Endothelial cell of umbilical vein (primary cell): Measurements from ENCODE around the gene NOP10. TPM values are rescaled to one million over a fixed set of nuclear protein-coding genes. Genes with fewer than 3 reads are reported as not detected.

Experiments used
- BruUV-seq: library from RNA; stranded (reverse); fragments of 400-500 nt; replicated peaks from 2 replicates; lab custom pipeline; 2021; lab: Mats Ljungman, UMichigan
- CTCF ChIA-PET: fragments of 300-600, 350-600 bp; sonication (Branson Sonifier 250); formaldehyde crosslinking; loops from one replicate; lab custom pipeline; 2021; ENCODE audit warnings: antibody characterized with exemption, inconsistent platforms; lab: Charles Lee
- POLR2A ChIA-PET: fragments of 300-600, 350-600 bp; sonication (Branson Sonifier 250); formaldehyde crosslinking; loops from one replicate; lab custom pipeline; 2021; ENCODE audit warnings: antibody characterized with exemption, inconsistent platforms; lab: Charles Lee
- DNase-seq: peaks from one replicate; pipeline ENCODE4 v3.0.0-alpha.2; 2011; ENCODE audit warnings: low read depth, low spot score
- FAIRE-seq: peaks from 2 replicates; lab custom pipeline; 2011; peaks lifted over from hg19 to GRCh38; lab: Jason Lieb, UNC
- H2AFZ ChIP-seq: 2 replicates; pipeline ENCODE4 v1.6.0; 2012; ENCODE audit warnings: low read depth, low read length, control low read depth, inconsistent platforms
- H3K27ac ChIP-seq: 2 replicates; pipeline ENCODE4 v1.5.1; 2011; ENCODE audit warnings: low read depth, mild to moderate bottlenecking, control low read depth, low read length, moderate library complexity; ENCODE audit not compliant: insufficient read depth
- H3K27me3 ChIP-seq, 2 experiments: 2 replicates each; pipeline versions ENCODE4 v1.6.0 to v1.6.1; 2011; ENCODE audit warnings: low read length in 2 of 2, mixed read lengths in 1 of 2; ENCODE audit not compliant: control insufficient read depth in 2 of 2, insufficient read depth in 2 of 2
- H3K36me3 ChIP-seq, 2 experiments: 2 replicates in 1 of 2; 3 replicates in 1 of 2; pipeline ENCODE4 v1.5.1; 2011; ENCODE audit warnings: low read length in 2 of 2, mild to moderate bottlenecking in 1 of 2, moderate library complexity in 1 of 2; ENCODE audit not compliant: control insufficient read depth in 2 of 2, insufficient read depth in 2 of 2; ENCODE audit errors: extremely low read depth in 1 of 2
- H3K4me1 ChIP-seq: 3 replicates; pipeline ENCODE4 v1.5.1; 2011; ENCODE audit warnings: mild to moderate bottlenecking, low read length; ENCODE audit not compliant: control insufficient read depth, insufficient read depth; ENCODE audit errors: extremely low read depth
- H3K4me2 ChIP-seq: 2 replicates; pipeline ENCODE4 v1.6.1; 2011; ENCODE audit warnings: low read length, control low read depth, mixed read lengths; ENCODE audit not compliant: insufficient read depth
- H3K4me3 ChIP-seq, 3 experiments: fragments of 200-600 bp in 1 of 3; sonication (generic), shearing (Covaris generic) in 1 of 3; replicated peaks in 1 of 3; 2 replicates each; pipeline ENCODE4 v1.5.1; 2011 to 2016; ENCODE audit warnings: control low read depth in 3 of 3, low read length in 3 of 3, mild to moderate bottlenecking in 2 of 3, inconsistent platforms in 1 of 3, low read depth in 1 of 3, moderate library complexity in 1 of 3; ENCODE audit not compliant: insufficient read depth in 1 of 3
- H3K79me2 ChIP-seq: 2 replicates; pipeline ENCODE4 v1.6.0; 2012; ENCODE audit warnings: low read length, inconsistent platforms; ENCODE audit not compliant: control insufficient read depth, insufficient read depth
- H3K9ac ChIP-seq: replicated peaks from 2 replicates; pipeline ENCODE3; 2011; ENCODE audit warnings: low read length, control low read depth; ENCODE audit not compliant: insufficient read depth; ENCODE audit errors: extremely low read depth
- H3K9me1 ChIP-seq: replicated peaks from 3 replicates; pipeline ENCODE4 v1.6.0; 2011; ENCODE audit warnings: mild to moderate bottlenecking, low read length; ENCODE audit not compliant: control insufficient read depth, insufficient read depth; ENCODE audit errors: extremely low read depth
- H3K9me3 ChIP-seq: replicated peaks from 2 replicates; pipeline ENCODE4 v1.5.1; 2012; ENCODE audit warnings: low read length, inconsistent platforms; ENCODE audit not compliant: control insufficient read depth, insufficient read depth
- H4K20me1 ChIP-seq: replicated peaks from 2 replicates; pipeline ENCODE3; 2011; ENCODE audit warnings: mild to moderate bottlenecking, low read length; ENCODE audit not compliant: control insufficient read depth, insufficient read depth; ENCODE audit errors: extremely low read depth
- FOS ChIP-seq: IDR thresholded peaks from 2 replicates; pipeline ENCODE4 v1.6.1; 2011; ENCODE audit warnings: mild to moderate bottlenecking, low read length, moderate library complexity, borderline replicate concordance; ENCODE audit not compliant: insufficient read depth
- GATA2 ChIP-seq: IDR thresholded peaks from 2 replicates; pipeline ENCODE4 v1.7.0; 2011; ENCODE audit warnings: low read depth, mild to moderate bottlenecking, moderate library complexity, mixed read lengths, low read length; ENCODE audit not compliant: insufficient read length, insufficient read depth
- JUN ChIP-seq: IDR thresholded peaks from 2 replicates; pipeline ENCODE4 v1.6.1; 2011; ENCODE audit warnings: borderline replicate concordance, low read depth; ENCODE audit not compliant: insufficient read length, insufficient read depth
- MYC ChIP-seq: IDR thresholded peaks from one replicate; pipeline ENCODE4 v1.6.1; 2011; ENCODE audit warnings: mild to moderate bottlenecking, low read depth, low read length
- POLR2AphosphoS5 ChIP-seq: IDR thresholded peaks from 2 replicates; pipeline ENCODE4 v1.6.1; 2012; ENCODE audit warnings: low read depth, mild to moderate bottlenecking, control low read depth, low read length, moderate library complexity; ENCODE audit not compliant: insufficient read depth
- dilution Hi-C: fragments of 300-500 bp; cut with MboI; formaldehyde crosslinking; loops from one replicate; pipeline ENCODE4 v1.15.0; 2019; ENCODE audit warnings: low sequenced_read_pairs; ENCODE audit not compliant: extremely low pct_ligation_motif_present
- intact Hi-C: fragments of 100-400 bp; cut with micrococcal nuclease; formaldehyde crosslinking; loops from one replicate; pipeline ENCODE4 v1.10.0; 2022
- polyA plus RNA-seq, 4 experiments: library from polyadenylated mRNA; depleted of rRNA in 3 of 4; stranded (reverse) in 3 of 4; unstranded in 1 of 4; fragments of >200 nt; gene quantifications; 2 replicates each; pipeline versions ENCODE4 v1.2.1 to v1.2.3, GENCODE V29; 2011 to 2012; ENCODE audit warnings: missing spikeins in 1 of 4
- total RNA-seq: library from RNA; stranded (reverse); gene quantifications from 2 replicates; pipeline ENCODE4 v1.2.3, GENCODE V29; 2021
- TF ChIP-seq, protein P1 (sequence below): IDR thresholded peaks from 2 replicates; pipeline ENCODE4 v1.6.1; 2011; ENCODE audit not compliant: insufficient read depth, insufficient read length
- TF ChIP-seq, protein P2 (sequence below), 2 donors: IDR thresholded peaks; 1 replicate in 1 of 2; 2 replicates in 1 of 2; pipeline ENCODE4 v1.5.1; 2011; ENCODE audit warnings: low read length in 2 of 2, mild to moderate bottlenecking in 2 of 2, moderate library complexity in 2 of 2, control low read depth in 1 of 2, inconsistent platforms in 1 of 2, low read depth in 1 of 2; ENCODE audit not compliant: insufficient read depth in 1 of 2; ENCODE audit errors: extremely low read depth in 1 of 2

Gene NOP10
- total and polyA plus RNA-seq, 2 donors (not counting 3 experiments of a cell fraction or from before 2014, with no cell fraction given), result 225 to 710 TPM

DNA sequence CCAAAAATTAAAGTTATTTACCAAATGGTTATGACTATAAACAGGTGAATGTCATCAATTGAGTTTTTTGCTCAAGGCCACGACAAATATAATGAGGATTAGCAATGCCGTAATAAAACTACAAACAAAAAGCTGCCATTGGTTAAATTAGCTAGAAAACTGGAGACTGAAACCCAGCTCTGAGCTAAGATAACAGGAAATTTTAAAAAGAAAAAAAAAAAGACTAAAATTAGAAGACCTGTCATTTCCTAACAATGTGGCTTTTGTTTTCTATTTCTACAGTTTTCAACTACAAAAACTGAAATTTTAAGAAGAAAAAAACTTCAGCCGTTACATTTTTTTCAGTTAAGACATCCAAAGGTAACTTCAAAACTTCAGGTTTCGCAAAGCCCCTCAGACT lies 15.0 kb downstream of the NOP10 start:
- POLR2A ChIA-PET, result no interaction called here
- no TSS peak for BruUV-seq

DNA sequence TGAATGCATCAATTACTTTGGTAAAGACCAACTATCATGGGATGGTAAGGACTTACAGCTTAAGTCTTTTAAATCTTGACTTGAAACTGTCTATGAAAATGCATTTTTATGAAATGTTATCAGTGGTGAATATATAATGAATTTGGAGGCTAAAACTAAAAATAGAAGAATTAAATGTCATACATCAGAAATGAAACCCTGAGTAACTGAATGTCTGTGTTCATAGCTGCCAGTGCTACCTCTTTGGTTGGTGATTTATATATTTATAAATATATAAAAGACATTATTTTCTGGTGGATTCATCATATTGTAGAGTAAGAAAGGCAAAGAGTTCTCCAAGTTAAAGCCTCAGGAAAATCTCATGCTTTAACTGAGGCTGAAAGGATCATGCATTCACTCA lies 17.6 kb downstream of the NOP10 start:
- ChIA-PET CTCF (no interaction called here), POLR2A (no interaction called here)
- no peak for FAIRE-seq
- dilution Hi-C loops (no loop called here), intact Hi-C loops (no loop called here)
- Histone ChIP-seq H4K20me1 (no peaks in the 10 kb centered on the region), H3K27ac (no peak overlapping the region), H3K9me1 (no peaks in the 10 kb centered on the region), H3K4me3 (no peak overlapping the region), H3K36me3 (no peaks in the 10 kb centered on the region), H3K79me2 (no peaks in the 10 kb centered on the region), H3K4me1 (no peaks in the 10 kb centered on the region), H3K27me3 (no peaks in the 10 kb centered on the region), H3K9me3 (no peaks in the 10 kb centered on the region), H3K4me2 (no peak overlapping the region), H3K9ac (no peak overlapping the region), H2AFZ (no peak overlapping the region)
- no peak for TF ChIP-seq FOS
- no peak for TF ChIP-seq MYC
- TF ChIP-seq JUN, result no peak
- TF ChIP-seq, protein P1, sequence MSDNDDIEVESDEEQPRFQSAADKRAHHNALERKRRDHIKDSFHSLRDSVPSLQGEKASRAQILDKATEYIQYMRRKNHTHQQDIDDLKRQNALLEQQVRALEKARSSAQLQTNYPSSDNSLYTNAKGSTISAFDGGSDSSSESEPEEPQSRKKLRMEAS, result no peak
- no TSS peak for BruUV-seq
- no peak for DNase-seq

More for the DNA sequence above, 15.0 kb downstream of the NOP10 start:
- CTCF ChIA-PET, result interaction anchor here (2.0 to 2.4 kb wide), 2 partner anchors 9 to 15 kb away, joined by 9 to 15 read pairs; no protein-coding TSS in a partner anchor
- Histone ChIP-seq H3K4me2 (no peak overlapping the region), H2AFZ (no peak overlapping the region), H3K27ac (no peak overlapping the region), H3K36me3 (no peaks in the 10 kb centered on the region), H3K27me3 (no peaks in the 10 kb centered on the region), H3K4me1 (no peaks in the 10 kb centered on the region), H3K9me3 (no peaks in the 10 kb centered on the region), H4K20me1 (no peaks in the 10 kb centered on the region), H3K9me1 (no peaks in the 10 kb centered on the region), H3K4me3 (no peak overlapping the region), H3K9ac (no peak overlapping the region), H3K79me2 (no peaks in the 10 kb centered on the region)
- FAIRE-seq (no peak), DNase-seq (no peak)
- dilution Hi-C loops (no loop called here), intact Hi-C loops (no loop called here)
- TF ChIP-seq FOS, result no peak
- TF ChIP-seq, protein P2, sequence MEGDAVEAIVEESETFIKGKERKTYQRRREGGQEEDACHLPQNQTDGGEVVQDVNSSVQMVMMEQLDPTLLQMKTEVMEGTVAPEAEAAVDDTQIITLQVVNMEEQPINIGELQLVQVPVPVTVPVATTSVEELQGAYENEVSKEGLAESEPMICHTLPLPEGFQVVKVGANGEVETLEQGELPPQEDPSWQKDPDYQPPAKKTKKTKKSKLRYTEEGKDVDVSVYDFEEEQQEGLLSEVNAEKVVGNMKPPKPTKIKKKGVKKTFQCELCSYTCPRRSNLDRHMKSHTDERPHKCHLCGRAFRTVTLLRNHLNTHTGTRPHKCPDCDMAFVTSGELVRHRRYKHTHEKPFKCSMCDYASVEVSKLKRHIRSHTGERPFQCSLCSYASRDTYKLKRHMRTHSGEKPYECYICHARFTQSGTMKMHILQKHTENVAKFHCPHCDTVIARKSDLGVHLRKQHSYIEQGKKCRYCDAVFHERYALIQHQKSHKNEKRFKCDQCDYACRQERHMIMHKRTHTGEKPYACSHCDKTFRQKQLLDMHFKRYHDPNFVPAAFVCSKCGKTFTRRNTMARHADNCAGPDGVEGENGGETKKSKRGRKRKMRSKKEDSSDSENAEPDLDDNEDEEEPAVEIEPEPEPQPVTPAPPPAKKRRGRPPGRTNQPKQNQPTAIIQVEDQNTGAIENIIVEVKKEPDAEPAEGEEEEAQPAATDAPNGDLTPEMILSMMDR (IDR thresholded peaks at IDR 0.05; ENCODE audit: extremely low read depth in 1 of 2, insufficient read depth in 1 of 2, low read depth in 1 of 2, low read length in 2 of 2), result no peak
- TF ChIP-seq GATA2, result no peak
- no peak for TF ChIP-seq JUN
- TF ChIP-seq POLR2AphosphoS5, result no peak
